ENCODE measurements around the gene RBP4.
A peak's percentile ranks its signal among the peaks of the same experiment; 100 is the strongest.

RBP4 gene

GRCh38 chr10:93601146-93601773 lies at the start of gene RBP4:
RBP4 (minus strand) TSS chr10:93601235; CDS start chr10:93601028, 207 bp downstream.
- TF ChIP-seq, protein P1, sequence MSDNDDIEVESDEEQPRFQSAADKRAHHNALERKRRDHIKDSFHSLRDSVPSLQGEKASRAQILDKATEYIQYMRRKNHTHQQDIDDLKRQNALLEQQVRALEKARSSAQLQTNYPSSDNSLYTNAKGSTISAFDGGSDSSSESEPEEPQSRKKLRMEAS (IDR thresholded peaks at IDR 0.05; ENCODE audit: low read depth, low read length) = no peak
- TF ChIP-seq POLR2A (IDR thresholded peaks at IDR 0.05; ENCODE audit: extremely low read depth, insufficient read length) (no peak), MYC (IDR thresholded peaks at IDR 0.05; ENCODE audit: low read depth, low read length) (no peak; the same call in none of the 2 replicates), CTCF (IDR thresholded peaks at IDR 0.05; ENCODE audit: low read depth, low read length) (no peak)
- peak within 1 kb of the TSS; percentile 48 for H3K4me3 ChIP-seq (ENCODE audit: low read depth, low read length)
- peak; percentile 86 for DNase-seq (ENCODE audit: low read depth)

DNA sequence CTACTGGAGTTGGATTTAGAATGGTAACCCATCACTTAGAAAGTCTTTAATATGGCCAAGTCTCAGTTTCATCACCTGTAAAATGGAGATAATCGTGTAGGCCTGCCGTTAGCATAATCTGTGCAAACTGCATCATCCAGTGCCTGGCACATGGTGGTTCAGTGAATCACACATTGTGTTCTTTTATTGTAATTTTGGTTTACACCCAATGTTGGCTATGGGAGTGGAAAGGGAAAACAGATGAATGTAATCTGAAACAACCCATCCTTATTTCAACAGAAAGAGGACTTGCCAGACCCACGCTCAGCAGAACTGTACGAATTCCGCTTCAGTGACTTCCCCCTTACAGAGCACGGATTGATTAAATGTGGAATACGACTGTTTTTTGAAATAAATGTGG lies 38.8 kb upstream of the RBP4 start:
- TF ChIP-seq MYC (IDR thresholded peaks at IDR 0.05; ENCODE audit: low read depth, low read length) = no peak
- TF ChIP-seq, protein P1 (IDR thresholded peaks at IDR 0.05; ENCODE audit: low read depth, low read length) = no peak
- TF ChIP-seq POLR2A (IDR thresholded peaks at IDR 0.05; ENCODE audit: extremely low read depth, insufficient read length) = no peak
- no peak for TF ChIP-seq CTCF (IDR thresholded peaks at IDR 0.05; ENCODE audit: low read depth, low read length)
- no peak for DNase-seq (ENCODE audit: low read depth)

GRCh38 chr10:93630625-93631557 lies 29.9 kb upstream of the RBP4 start:
- H3K4me3 ChIP-seq (ENCODE audit: low read depth, low read length) = no peak overlapping the region
- no peak for DNase-seq (ENCODE audit: low read depth)
- TF ChIP-seq CTCF (IDR thresholded peaks at IDR 0.05; ENCODE audit: low read depth, low read length) = no peak
- TF ChIP-seq POLR2A (IDR thresholded peaks at IDR 0.05; ENCODE audit: extremely low read depth, insufficient read length) = no peak
- TF ChIP-seq MYC (IDR thresholded peaks at IDR 0.05; ENCODE audit: low read depth, low read length) = no peak
- TF ChIP-seq, protein P1 (IDR thresholded peaks at IDR 0.05; ENCODE audit: low read depth, low read length) = no peak

More for the DNA sequence above, 38.8 kb upstream of the RBP4 start:
- H3K4me3 ChIP-seq (ENCODE audit: low read depth, low read length) = no peak overlapping the region

DNA sequence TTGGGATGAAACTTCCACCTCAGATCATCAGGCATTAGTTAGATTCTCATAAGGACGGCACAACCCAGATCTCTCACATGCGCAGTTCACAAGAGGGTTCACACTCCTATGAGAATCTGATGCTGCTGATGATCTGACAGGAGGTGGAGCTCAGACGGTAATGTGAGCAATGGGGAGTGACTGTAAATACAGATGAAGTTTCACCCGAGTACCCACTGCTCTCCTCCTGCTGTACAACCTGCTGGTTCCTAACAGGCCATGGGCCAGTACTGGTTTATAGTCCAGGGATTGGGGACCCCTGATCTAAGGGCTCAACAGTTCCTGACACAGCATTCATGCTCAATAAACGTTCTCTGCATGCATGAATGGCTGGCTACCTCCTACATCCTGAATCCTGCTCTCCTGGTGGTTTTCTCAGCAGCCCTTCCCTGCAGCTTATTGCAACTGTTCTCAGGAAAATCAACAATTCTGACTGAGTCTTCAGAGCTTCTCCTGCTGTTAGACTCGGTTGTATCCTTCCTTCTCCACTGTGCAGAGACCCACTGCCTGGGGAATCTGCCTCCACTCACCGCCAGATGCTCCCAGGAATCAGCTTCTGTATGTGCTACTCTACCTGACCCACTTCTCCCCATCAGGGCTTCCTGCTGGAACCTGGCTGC lies 28.7 kb upstream of the RBP4 start:
- H3K4me3 ChIP-seq (ENCODE audit: low read depth, low read length) = no peak overlapping the region
- DNase-seq (ENCODE audit: low read depth) = no peak
- TF ChIP-seq MYC (IDR thresholded peaks at IDR 0.05; ENCODE audit: low read depth, low read length) = no peak
- TF ChIP-seq, protein P1 (IDR thresholded peaks at IDR 0.05; ENCODE audit: low read depth, low read length) = no peak
- TF ChIP-seq CTCF (IDR thresholded peaks at IDR 0.05; ENCODE audit: low read depth, low read length) = no peak
- no peak for TF ChIP-seq POLR2A (IDR thresholded peaks at IDR 0.05; ENCODE audit: extremely low read depth, insufficient read length)

- TF ChIP-seq MYC (IDR thresholded peaks at IDR 0.05; ENCODE audit: low read depth, low read length) (no peak), CTCF (IDR thresholded peaks at IDR 0.05; ENCODE audit: low read depth, low read length) (no peak), POLR2A (IDR thresholded peaks at IDR 0.05; ENCODE audit: extremely low read depth, insufficient read length) (no peak)
- TF ChIP-seq, protein P1 (IDR thresholded peaks at IDR 0.05; ENCODE audit: low read depth, low read length) = no peak
- no peak for DNase-seq (ENCODE audit: low read depth)
- no peak overlapping the region for H3K4me3 ChIP-seq (ENCODE audit: low read depth, low read length)
Observed at GRCh38 chr10:93628858-93629257, 27.8 kb upstream of the RBP4 start.
